Muscle of leg (tissue), 11 donors: ENCODE results near the gene WFIKKN1. TPM values are rescaled to one million over a fixed set of nuclear protein-coding genes. Genes with fewer than 3 reads are reported as not detected.

Source experiments
- DNase-seq: peaks from one replicate; pipeline ENCODE4 v3.0.0; 2013
- H3K27ac ChIP-seq: one replicate; pipeline ENCODE4 v1.5.1; 2013; ENCODE audit warnings: mild to moderate bottlenecking, low read length, control low read depth
- H3K27me3 ChIP-seq: one replicate; pipeline ENCODE4 v1.6.1; 2013; ENCODE audit warnings: low read length; ENCODE audit not compliant: control insufficient read depth, insufficient read depth
- H3K36me3 ChIP-seq: one replicate; pipeline ENCODE4 v1.6.1; 2013; ENCODE audit warnings: low read length; ENCODE audit not compliant: control insufficient read depth, insufficient read depth
- H3K4me1 ChIP-seq: one replicate; pipeline ENCODE4 v1.6.1; 2013; ENCODE audit warnings: low read length; ENCODE audit not compliant: control insufficient read depth, insufficient read depth
- H3K4me3 ChIP-seq: one replicate; pipeline ENCODE4 v1.5.1; 2013; ENCODE audit warnings: low read length, control low read depth
- H3K9me3 ChIP-seq: replicated peaks from 2 replicates; pipeline ENCODE4 v1.6.1; 2013; ENCODE audit warnings: low read depth, low read length; ENCODE audit not compliant: control insufficient read depth
- WGBS: methylation state at CpG from one replicate; pipeline ENCODE4 v1.1.5; 2013; ENCODE audit warnings: missing lambda C conversion rate; ENCODE audit not compliant: insufficient coverage; 5-methylcytosine and 5-hydroxymethylcytosine counted together
- polyA plus RNA-seq, 8 donors: library from polyadenylated mRNA; unstranded; fragments of 120-200 nt; gene quantifications; one replicate each; pipeline versions ENCODE4 v1.2.1 to v1.2.3, GENCODE V29; 2013; ENCODE audit warnings: inconsistent platforms in 1 of 8, low replicate concordance in 1 of 8; ENCODE audit not compliant: insufficient read length in 8 of 8, insufficient read depth in 1 of 8
- total RNA-seq: library from RNA; stranded (reverse); fragments of 120-200 nt; gene quantifications from one replicate; pipeline ENCODE4 v1.2.4, GENCODE V29; 2013

The WFIKKN1 gene
- total and polyA plus RNA-seq, 9 donors = 0.12 to 0.82 (median 0.33) TPM

DNA sequence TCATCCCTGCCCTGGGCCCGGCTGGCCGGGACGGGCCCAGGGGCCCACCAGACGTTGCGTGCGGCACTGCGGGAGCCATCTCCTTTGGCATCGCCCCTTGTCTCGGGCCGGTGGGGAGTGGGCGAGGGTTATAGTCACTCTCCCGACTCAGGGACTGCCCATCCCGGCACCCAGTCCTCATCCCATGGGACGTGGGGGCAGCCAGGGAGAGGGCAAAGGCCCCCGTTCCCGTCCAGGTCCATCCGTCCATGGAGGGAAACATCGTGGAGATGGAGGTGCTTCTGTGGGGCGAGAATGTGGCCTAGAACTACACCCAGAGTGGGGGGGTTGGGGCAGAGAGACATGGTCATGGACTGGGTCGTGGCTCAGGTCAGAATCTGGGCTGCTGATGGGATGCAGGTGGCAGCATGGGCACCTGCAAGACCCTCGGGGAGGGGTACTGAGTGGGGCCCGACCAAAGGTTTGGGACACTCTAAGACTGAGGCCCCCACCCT, 15.9 kb downstream of the WFIKKN1 start:
- peaks cover 14% of the 10 kb centered on the region for H3K36me3 ChIP-seq
- H3K27me3 ChIP-seq = peaks cover 9% of the 10 kb centered on the region
- WGBS = 80% methylated on average over 13 of the region's 22 CpGs
- H3K4me1 ChIP-seq = peaks cover 34% of the 10 kb centered on the region
- H3K9me3 ChIP-seq = no peaks in the 10 kb centered on the region
- H3K4me3 ChIP-seq = no peak overlapping the region
- DNase-seq = no peak
- no peak overlapping the region for H3K27ac ChIP-seq

DNA sequence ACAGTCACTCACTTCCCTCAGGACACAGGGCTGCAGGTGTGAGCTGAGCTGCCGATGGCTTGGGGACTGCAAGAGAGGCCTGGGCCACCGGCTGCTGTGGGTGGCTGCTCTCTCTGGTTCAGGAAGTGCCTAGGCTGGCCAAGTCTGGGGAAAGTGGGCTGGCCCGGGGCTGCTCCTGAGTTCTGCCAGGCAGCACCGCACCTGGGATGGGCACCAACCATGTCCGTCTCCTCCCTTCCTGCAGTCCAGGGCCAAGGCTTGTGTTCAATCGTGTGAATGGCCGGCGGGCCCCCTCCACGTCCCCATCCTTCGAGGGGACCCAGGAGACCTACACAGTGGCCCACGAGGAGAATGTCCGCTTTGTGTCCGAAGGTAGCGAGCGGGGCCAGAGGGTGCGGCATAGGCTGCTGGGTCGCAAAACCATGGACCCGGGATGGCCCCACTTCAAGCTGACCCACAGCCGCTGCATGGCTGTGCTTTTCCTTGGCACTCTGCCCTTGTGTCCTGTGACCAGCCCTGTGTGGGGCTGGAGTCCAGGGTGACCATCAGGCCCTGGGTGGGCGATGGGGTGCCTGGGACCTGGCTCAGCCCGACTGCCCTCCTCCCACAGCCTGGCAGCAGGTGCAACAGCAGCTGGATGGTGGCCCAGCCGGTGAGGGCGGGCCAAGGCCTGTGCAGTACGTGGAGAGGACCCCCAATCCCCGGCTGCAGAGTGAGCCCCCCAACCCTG, 16.6 kb downstream of the WFIKKN1 start:
- Histone ChIP-seq H3K4me3 (no peak overlapping the region), H3K9me3 (no peaks in the 10 kb centered on the region), H3K4me1 (peaks cover 33% of the 10 kb centered on the region), H3K36me3 (peaks cover 17% of the 10 kb centered on the region), H3K27ac (no peak overlapping the region), H3K27me3 (peaks cover 9% of the 10 kb centered on the region)
- WGBS = 88% methylated on average over 20 of the region's 25 CpGs
- no peak for DNase-seq

DNA sequence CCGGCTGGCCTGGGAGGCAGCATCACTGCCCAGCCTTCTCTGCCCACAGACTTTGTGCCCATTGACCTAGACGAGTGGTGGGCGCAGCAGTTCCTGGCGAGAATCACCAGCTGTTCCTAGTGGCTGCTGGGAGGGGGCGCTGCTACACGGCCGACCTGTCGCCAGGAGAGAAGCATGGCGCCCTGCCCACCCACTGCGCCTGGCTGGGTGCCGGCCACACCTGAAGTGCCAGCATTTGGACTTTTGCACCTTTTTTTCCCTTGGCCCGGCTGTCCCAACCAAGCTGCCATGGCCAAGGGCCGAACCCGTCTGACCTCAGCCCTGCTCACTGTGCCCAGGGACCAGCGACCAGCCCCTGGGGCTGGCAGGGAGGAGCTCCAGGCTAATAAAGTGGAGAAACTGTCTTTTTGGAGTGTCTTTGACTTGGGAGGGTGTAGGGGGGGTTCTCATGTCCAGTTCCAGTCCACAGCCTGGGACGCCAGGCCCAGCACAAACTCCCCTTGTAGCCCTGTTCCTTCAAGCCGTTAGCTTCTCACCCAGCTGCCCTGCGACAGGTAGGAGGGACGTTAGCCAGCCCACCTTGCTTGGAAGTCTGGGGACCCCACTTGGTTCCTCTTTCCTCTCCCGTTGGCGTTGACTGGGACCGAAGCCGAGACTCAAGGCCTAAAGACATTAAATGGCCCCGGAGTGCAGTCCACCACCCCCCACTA, 17.4 kb downstream of the WFIKKN1 start:
- no peak for DNase-seq
- H3K9me3 ChIP-seq = no peaks in the 10 kb centered on the region
- peaks cover 27% of the 10 kb centered on the region for H3K4me1 ChIP-seq
- peaks cover 22% of the 10 kb centered on the region for H3K36me3 ChIP-seq
- whole genome bisulfite sequencing = 20% methylated on average over 20 of the region's 24 CpGs
- no peaks in the 10 kb centered on the region for H3K27me3 ChIP-seq
- H3K4me3 ChIP-seq = peak overlapping the region; percentile 71
- H3K27ac ChIP-seq = peak overlapping the region; percentile 82

DNA sequence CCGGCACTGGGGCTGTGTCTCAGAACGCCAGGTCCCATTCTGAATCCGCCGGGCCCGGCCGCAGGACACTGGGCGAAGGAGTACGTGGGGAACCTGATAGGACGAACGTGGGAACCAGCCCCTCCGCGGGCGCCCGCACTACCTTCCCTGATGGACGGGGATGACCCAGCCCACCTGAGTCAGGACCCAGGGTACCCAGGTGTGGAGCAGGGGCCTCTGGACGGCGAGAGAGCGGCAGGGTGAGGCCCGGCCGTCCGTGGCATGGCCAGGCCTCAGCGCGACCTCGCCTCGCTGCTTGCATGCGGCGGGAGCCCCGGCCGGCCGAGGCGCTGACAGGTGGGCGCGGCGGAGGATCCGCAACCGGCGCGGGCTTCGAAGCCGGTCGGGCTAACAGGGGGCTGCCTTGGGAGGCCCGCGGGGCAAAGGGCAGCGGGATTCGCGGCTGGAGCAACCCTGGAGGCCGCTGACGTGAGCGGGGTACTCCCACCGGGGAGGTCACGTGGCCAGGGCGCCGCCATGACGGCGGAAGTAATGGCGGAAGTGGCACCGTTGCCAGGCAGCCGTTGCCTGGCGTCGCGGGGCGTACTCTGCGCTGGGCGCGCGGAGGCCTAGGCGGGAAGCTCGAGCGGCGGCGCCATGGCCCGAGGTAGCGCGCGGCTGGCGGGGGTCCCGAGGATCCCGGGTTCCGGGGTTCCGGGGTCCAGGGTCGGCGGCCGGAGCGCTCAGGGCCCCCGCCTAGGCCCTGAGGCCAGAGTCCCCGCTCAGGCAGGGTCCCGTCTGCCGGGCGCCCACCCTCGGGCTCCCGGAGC, 18.2 kb downstream of the WFIKKN1 start, which contains the start of gene WDR90:
WDR90 (plus strand) TSS at position 585 of the 809 bp plus-strand sequence; CDS start at position 637, 52 bp downstream.
- H3K4me1 ChIP-seq = peaks cover 27% of the 10 kb centered on the region
- under 1% methylated on average over 91 of the region's 91 CpGs for WGBS
- H3K36me3 ChIP-seq = peaks cover 26% of the 10 kb centered on the region
- H3K27ac ChIP-seq = peak within 1 kb of the TSS; percentile 82
- H3K4me3 ChIP-seq = peak within 1 kb of the TSS; percentile 71
- no peaks in the 10 kb centered on the region for H3K27me3 ChIP-seq
- no peaks in the 10 kb centered on the region for H3K9me3 ChIP-seq
- DNase-seq = peak; percentile 96

DNA sequence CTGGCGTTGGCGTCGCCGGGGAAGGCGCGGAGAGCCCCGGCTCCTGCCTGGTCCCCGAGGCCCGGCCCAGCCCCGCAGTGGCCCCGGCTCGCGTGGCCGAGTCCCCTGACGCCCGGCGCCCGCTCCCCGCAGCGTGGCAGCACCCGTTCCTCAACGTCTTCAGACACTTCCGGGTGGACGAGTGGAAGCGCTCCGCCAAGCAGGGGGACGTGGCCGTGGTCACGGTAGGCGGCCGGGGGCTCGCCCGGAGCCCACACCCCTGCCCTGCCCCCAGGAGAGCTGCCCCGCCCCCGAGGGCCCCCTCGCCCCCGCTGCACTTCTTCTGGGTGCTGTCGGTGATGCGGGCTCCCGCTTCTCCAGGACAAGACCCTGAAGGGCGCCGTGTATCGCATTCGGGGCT, 18.8 kb downstream of the WFIKKN1 start:
- 4% methylated on average over 43 of the region's 44 CpGs for WGBS
- peaks cover 26% of the 10 kb centered on the region for H3K36me3 ChIP-seq
- peaks cover 27% of the 10 kb centered on the region for H3K4me1 ChIP-seq
- H3K27ac ChIP-seq = no peak overlapping the region
- DNase-seq = no peak
- no peaks in the 10 kb centered on the region for H3K27me3 ChIP-seq
- no peaks in the 10 kb centered on the region for H3K9me3 ChIP-seq
- H3K4me3 ChIP-seq = peak overlapping the region; percentile 71

DNA sequence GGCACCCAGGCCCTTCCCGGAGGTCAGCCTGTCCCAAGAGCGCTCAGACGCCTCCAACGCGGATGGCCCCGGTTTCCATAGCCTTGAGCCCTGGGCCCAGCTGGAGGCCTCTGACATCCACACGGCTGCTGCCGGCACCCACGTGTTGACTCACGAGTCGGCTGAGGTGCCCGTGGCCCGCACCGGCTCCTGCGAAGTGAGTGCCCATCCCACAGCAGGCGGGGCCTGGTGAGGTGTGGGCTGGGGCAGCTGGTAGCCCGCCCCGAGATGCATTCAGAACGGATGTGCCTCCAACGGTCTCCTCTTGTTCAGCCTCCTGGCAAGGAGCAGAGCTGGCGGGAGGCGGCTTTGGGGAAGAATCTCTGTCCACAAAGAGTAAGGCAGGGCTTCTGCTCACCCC, 21.1 kb downstream of the WFIKKN1 start:
- H3K36me3 ChIP-seq = peaks cover 41% of the 10 kb centered on the region
- H3K27ac ChIP-seq = no peak overlapping the region
- H3K4me3 ChIP-seq = no peak overlapping the region
- no peaks in the 10 kb centered on the region for H3K27me3 ChIP-seq
- DNase-seq = no peak
- peaks cover 27% of the 10 kb centered on the region for H3K4me1 ChIP-seq
- 84% methylated on average over 20 of the region's 22 CpGs for WGBS
- no peaks in the 10 kb centered on the region for H3K9me3 ChIP-seq

DNA sequence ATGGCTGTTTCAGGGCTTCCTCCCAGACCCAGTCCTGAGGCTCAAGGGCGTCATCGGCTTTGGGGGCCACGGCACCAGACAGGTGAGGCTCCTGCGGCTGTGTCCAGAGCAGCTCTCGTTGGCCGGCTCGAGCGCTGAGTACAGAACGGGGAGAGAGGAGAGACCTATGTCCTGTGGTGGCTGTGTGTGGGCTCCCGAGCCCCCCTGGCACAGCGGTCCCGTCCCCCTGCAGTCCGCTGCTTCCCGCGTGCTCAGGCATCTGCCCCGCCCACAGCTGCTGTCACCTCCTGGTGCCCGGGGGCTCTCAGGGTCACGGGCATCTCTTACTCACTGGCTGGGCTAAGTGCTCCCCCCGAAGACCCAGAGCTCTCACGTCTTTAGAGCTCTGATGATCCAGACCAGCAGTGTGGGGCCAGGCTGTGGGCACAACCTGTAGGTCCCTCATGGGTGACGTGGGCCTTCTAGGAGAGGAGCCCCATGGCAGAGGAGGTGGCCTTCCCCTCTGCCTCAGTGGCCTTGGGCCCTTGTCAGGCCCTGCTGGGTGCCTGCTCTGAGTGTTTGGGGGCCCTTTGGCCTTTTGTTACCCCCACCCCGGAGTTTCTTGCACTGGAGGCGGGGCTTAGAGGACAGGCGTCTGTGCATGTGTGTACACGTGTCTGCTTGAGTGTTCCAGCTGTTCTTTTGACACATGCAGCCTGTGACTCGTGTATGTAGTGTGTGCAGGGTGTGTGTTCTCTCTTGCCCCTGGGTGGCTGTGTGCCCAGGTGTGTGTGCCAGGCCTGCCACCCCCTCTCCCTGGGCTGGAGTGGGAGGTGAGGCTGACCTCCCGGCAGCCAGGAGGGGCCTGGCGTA, 21.9 kb downstream of the WFIKKN1 start:
- H3K27ac ChIP-seq = no peak overlapping the region
- no peaks in the 10 kb centered on the region for H3K9me3 ChIP-seq
- H3K36me3 ChIP-seq = peaks cover 47% of the 10 kb centered on the region
- no peak overlapping the region for H3K4me3 ChIP-seq
- 89% methylated on average over 23 of the region's 28 CpGs for WGBS
- H3K27me3 ChIP-seq = no peaks in the 10 kb centered on the region
- H3K4me1 ChIP-seq = peaks cover 20% of the 10 kb centered on the region
- DNase-seq = no peak

DNA sequence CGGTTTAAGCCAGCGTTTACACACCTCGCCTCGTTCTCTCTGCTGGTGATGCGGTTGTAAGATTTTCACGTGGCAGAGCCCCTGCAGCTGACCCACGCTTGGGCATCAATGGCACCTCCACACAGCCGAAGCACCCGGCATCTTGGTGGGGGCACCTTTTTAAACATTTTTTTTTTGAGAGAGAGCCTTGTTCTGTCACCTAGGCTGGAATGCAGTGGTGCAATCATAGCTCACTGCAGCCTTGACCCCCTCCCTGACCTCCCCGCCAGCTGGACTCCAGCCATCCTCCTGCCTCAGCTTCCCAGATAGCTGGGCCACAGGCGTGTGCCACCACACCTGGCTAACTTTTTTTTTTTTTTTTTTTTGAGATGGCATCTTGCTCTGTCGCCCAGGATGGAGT, 23.2 kb downstream of the WFIKKN1 start:
- Histone ChIP-seq H3K36me3 (peaks cover 60% of the 10 kb centered on the region), H3K27ac (no peak overlapping the region), H3K27me3 (no peaks in the 10 kb centered on the region), H3K4me3 (no peak overlapping the region), H3K9me3 (no peaks in the 10 kb centered on the region), H3K4me1 (peaks cover 8% of the 10 kb centered on the region)
- WGBS = 86% methylated on average over 10 of the region's 12 CpGs
- DNase-seq = no peak

DNA sequence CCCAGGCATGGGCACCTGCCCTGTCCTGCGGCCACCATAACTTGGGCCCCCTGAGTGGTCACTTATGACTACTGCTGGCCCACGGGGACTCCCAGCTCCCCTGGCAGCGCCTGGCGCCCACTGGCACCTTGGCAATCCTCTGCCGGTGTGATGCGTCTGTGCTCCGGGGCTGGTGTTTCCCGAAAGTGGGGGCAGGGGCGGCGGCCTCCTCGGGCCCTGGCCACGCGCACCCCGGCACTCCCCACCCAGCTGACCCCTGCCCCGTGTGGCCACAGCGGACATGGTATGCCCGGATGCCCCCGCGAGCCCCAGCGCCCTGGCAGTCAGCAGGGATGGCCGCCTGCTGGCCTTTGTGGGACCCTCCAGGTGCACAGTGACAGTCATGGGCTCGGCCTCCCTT, 26.7 kb downstream of the WFIKKN1 start:
- peaks cover 51% of the 10 kb centered on the region for H3K36me3 ChIP-seq

More for the DNA sequence above, 26.7 kb downstream of the WFIKKN1 start:
- no peak overlapping the region for H3K27ac ChIP-seq
- DNase-seq = no peak
- H3K9me3 ChIP-seq = no peaks in the 10 kb centered on the region
- no peaks in the 10 kb centered on the region for H3K27me3 ChIP-seq
- H3K4me1 ChIP-seq = peaks cover 16% of the 10 kb centered on the region
- WGBS = 93% methylated on average over 18 of the region's 22 CpGs
- H3K4me3 ChIP-seq = no peak overlapping the region
